Left kidney (tissue), 1 donor: ENCODE data around the gene TMEM182. TPM values are rescaled to one million over a fixed set of nuclear protein-coding genes. Genes with fewer than 3 reads are reported as not detected.

Experiments used
- polyA plus RNA-seq: library from polyadenylated mRNA; unstranded; fragments of 120-200 nt; gene quantifications from one replicate; pipeline ENCODE4 v1.2.1, GENCODE V29; 2013; ENCODE audit not compliant: insufficient read length

Gene TMEM182
- polyA plus RNA-seq, 1 donor, result 8.2 TPM

Other genes with a start within 250 kb of the TMEM182 start
- 8.0 TPM for gene SLC9A2, start 142.5 kb upstream of the TMEM182 start, polyA plus RNA-seq